ENCODE data around the gene SLC29A3. TPM values are rescaled to one million over a fixed set of nuclear protein-coding genes. Genes with fewer than 3 reads are reported as not detected.

Gene SLC29A3
- polyA plus RNA-seq, 1 of the 3 experiments (the other 2 are of a cell fraction), result 3.8 TPM

GRCh38 chr10:71408436-71409225 lies 89.6 kb downstream of the SLC29A3 start:
- H2AFZ ChIP-seq (ENCODE audit: low read depth), result no peak overlapping the region
- 34% methylated on average over 7 of the region's 9 CpGs for WGBS (ENCODE audit: low lambda C conversion rate)
- H3K4me2 ChIP-seq, result no peak overlapping the region
- no peaks in the 10 kb centered on the region for H3K36me3 ChIP-seq (replicated peaks in 1 of 2; ENCODE audit: control insufficient read depth in 1 of 2, insufficient read depth in 2 of 2, low read length in 1 of 2)
- no peaks in the 10 kb centered on the region for H3K9me2 ChIP-seq
- no peak for TF ChIP-seq TCF12 (IDR thresholded peaks at IDR 0.05)
- TF ChIP-seq TEAD4 (IDR thresholded peaks at IDR 0.05; ENCODE audit: borderline replicate concordance, insufficient read depth), result no peak
- no peak for TF ChIP-seq ELF1 (IDR thresholded peaks at IDR 0.05)
- TF ChIP-seq NFIC (IDR thresholded peaks at IDR 0.05; ENCODE audit: borderline replicate concordance), result no peak
- no peak for TF ChIP-seq CHD2 (IDR thresholded peaks at IDR 0.05; ENCODE audit: low read length, partially characterized antibody)
- TF ChIP-seq JUND (IDR thresholded peaks at IDR 0.05), result no peak
- no peak for TF ChIP-seq FOXJ3 (CRISPR knock-in tag; IDR thresholded peaks at IDR 0.05)
- no peak for TF ChIP-seq IRF3 (IDR thresholded peaks at IDR 0.05; ENCODE audit: low read depth, low read length)
- TF ChIP-seq ZBTB33 (IDR thresholded peaks at IDR 0.05; ENCODE audit: borderline replicate concordance, low read depth), result no peak
- TF ChIP-seq FOXM1 (IDR thresholded peaks at IDR 0.05; ENCODE audit: low read depth), result no peak
- no peak for TF ChIP-seq TAF1 (IDR thresholded peaks at IDR 0.05; ENCODE audit: borderline replicate concordance, low read depth, low read length)
- no peak for TF ChIP-seq NRF1 (IDR thresholded peaks at IDR 0.05; ENCODE audit: low read depth, low read length)
- TF ChIP-seq, protein P1, sequence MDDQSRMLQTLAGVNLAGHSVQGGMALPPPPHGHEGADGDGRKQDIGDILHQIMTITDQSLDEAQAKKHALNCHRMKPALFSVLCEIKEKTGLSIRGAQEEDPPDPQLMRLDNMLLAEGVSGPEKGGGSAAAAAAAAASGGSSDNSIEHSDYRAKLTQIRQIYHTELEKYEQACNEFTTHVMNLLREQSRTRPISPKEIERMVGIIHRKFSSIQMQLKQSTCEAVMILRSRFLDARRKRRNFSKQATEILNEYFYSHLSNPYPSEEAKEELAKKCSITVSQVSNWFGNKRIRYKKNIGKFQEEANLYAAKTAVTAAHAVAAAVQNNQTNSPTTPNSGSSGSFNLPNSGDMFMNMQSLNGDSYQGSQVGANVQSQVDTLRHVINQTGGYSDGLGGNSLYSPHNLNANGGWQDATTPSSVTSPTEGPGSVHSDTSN (IDR thresholded peaks at IDR 0.05), result no peak
- TF ChIP-seq, protein P2, sequence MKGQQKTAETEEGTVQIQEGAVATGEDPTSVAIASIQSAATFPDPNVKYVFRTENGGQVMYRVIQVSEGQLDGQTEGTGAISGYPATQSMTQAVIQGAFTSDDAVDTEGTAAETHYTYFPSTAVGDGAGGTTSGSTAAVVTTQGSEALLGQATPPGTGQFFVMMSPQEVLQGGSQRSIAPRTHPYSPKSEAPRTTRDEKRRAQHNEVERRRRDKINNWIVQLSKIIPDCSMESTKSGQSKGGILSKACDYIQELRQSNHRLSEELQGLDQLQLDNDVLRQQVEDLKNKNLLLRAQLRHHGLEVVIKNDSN (IDR thresholded peaks at IDR 0.05; ENCODE audit: borderline replicate concordance, low read depth), result no peak
- TF ChIP-seq FOSL2 (IDR thresholded peaks at IDR 0.05; ENCODE audit: borderline replicate concordance, low read depth), result no peak
- no peak for TF ChIP-seq MXI1 (IDR thresholded peaks at IDR 0.05; ENCODE audit: low read depth, low read length)
- no peaks in the 10 kb centered on the region for H3F3A ChIP-seq (replicated peaks; ENCODE audit: insufficient read depth)
- ChIA-PET CTCF (interaction anchor here (0.6 to 5.1 kb wide), 5 partner anchors 10 to 200 kb away, joined by 3 to 22 read pairs (median 4); no protein-coding TSS in a partner anchor), POLR2A (interaction anchor here (0.6 kb wide), 1 partner anchor 20 kb away, joined by 3 read pairs; no protein-coding TSS in a partner anchor)
- H3K9me3 ChIP-seq, result peaks cover 15% of the 10 kb centered on the region
- no peak overlapping the region for H3K4me3 ChIP-seq (ENCODE audit: low read depth in 2 of 2, low read length in 1 of 2)
- no peak overlapping the region for H3K27ac ChIP-seq (ENCODE audit: low read depth in 2 of 2, low read length in 1 of 2)
- DNase-seq, result no peak
- H4K20me1 ChIP-seq (ENCODE audit: insufficient read depth), result no peaks in the 10 kb centered on the region
- H3K4me1 ChIP-seq (ENCODE audit: control insufficient read depth in 1 of 2, insufficient read depth in 2 of 2, low read depth in 1 of 2, low read length in 1 of 2), result no peaks in the 10 kb centered on the region
- H3K79me2 ChIP-seq (ENCODE audit: insufficient read depth), result no peaks in the 10 kb centered on the region
- H3K27me3 ChIP-seq (ENCODE audit: insufficient read depth), result peaks cover 15% of the 10 kb centered on the region; the same call in 1 of the 2 replicates
- no peak overlapping the region for H3K9ac ChIP-seq

Data from SK-N-SH (cell line).